Measurements from ENCODE around the gene TNNI2. TPM values are rescaled to one million over a fixed set of nuclear protein-coding genes. Genes with fewer than 3 reads are reported as not detected.

Gene TNNI2
- total RNA-seq, 2 donors from 2014 or later: not detected

DNA sequence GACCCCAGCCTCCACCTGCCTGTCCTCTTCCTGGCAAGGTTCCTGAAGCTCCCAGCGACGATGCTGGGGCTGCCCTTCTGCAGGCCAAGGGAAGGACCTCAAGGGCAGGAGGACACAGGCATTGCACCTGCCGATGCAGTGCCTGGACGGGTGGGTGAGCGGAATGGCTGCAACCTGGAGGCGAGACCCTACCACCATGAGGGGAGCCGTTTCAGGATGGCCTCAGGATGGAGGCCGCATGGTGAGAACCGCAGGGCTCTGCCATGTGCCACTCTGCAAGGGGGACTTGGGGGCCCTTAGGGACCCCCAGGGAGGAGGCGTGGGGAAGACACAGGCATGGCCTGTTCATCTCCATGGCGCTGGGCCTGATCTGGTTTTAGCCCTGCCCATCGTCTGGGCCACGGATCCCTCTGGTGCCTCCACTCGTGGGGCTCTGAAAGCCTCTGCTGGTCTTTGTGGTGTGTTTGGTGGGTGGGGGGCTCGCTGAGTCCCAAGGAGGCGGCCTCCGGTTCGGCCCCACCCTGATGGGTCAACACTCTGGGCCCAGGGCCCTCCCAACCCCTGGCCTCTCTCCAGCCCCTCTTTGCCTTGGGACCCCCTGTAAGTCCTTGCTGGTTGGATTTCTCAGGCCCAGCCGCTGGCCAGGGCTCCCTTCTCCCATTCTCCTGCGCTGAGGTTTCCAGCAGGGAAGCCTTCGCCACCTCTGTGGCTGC is 12.8 kb downstream of the TNNI2 start:
- H3K9me3 ChIP-seq: no peaks in the 10 kb centered on the region

DNA sequence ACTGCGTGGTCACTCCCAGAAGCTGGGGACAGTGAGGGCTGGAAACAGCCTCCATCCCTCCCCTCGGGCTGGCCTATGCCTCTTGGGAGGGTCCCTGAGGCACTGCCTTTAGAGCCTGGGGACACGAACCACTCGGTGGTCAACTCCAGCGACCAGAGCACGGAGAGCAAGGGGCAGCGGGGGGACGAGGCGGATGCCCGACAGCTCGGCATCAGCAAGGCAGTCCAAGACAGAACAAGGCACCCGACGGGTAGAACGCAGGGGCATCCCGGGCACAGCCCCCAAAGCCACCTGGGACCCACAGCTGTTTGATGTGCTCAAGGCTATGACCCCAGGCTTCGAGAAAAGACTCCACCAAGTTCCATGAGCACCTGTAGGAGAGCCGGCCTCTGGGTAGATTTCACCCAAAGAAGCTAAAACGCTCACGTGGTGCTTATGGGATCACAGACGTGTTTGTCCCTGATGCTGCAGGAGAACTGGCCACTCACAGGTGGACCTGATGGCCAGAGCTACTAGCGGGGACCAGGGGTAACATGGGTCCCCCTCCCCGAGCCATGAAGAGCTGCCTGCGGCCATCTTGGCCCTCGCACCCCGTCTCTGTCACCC is 13.6 kb downstream of the TNNI2 start:
- Histone ChIP-seq H3K27me3 (no peaks in the 10 kb centered on the region), H3K36me3 (no peaks in the 10 kb centered on the region), H3K4me3 (no peak overlapping the region), H3K4me1 (no peaks in the 10 kb centered on the region), H3K27ac (no peak overlapping the region), H3K9me3 (no peaks in the 10 kb centered on the region)
- DNase-seq (ENCODE audit: low spot score): no peak
- TF ChIP-seq, protein P1, sequence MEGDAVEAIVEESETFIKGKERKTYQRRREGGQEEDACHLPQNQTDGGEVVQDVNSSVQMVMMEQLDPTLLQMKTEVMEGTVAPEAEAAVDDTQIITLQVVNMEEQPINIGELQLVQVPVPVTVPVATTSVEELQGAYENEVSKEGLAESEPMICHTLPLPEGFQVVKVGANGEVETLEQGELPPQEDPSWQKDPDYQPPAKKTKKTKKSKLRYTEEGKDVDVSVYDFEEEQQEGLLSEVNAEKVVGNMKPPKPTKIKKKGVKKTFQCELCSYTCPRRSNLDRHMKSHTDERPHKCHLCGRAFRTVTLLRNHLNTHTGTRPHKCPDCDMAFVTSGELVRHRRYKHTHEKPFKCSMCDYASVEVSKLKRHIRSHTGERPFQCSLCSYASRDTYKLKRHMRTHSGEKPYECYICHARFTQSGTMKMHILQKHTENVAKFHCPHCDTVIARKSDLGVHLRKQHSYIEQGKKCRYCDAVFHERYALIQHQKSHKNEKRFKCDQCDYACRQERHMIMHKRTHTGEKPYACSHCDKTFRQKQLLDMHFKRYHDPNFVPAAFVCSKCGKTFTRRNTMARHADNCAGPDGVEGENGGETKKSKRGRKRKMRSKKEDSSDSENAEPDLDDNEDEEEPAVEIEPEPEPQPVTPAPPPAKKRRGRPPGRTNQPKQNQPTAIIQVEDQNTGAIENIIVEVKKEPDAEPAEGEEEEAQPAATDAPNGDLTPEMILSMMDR (IDR thresholded peaks at IDR 0.05): no peak

More for the DNA sequence above, 12.8 kb downstream of the TNNI2 start:
- no peak for DNase-seq (ENCODE audit: low spot score)
- Histone ChIP-seq H3K36me3 (no peaks in the 10 kb centered on the region), H3K4me1 (no peaks in the 10 kb centered on the region), H3K27ac (no peak overlapping the region), H3K27me3 (no peaks in the 10 kb centered on the region), H3K4me3 (no peak overlapping the region)
- TF ChIP-seq, protein P1 (IDR thresholded peaks at IDR 0.05): no peak

DNA sequence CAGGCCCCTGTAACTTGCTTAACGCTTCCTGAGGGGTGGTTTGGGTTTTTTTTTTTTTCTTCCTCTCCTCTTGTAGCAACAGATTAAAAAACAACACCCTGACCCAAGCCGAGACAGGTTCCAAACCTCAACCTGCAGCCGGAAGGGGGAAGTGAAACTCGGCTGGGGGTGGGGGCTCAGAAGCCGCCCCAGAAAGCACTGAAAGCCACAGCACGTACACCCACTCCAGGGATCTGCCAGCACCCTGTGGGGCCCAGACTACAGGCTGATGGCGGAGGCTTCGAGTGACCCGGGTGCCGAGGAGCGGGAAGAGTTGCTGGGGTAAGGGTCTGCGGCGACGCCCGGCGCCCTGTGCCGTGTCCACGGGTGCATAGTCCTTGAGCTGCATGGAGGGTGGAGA is 14.1 kb downstream of the TNNI2 start, which contains the start of gene LSP1:
Gene LSP1 (plus strand): TSS at position 208 of the 400 bp plus-strand sequence. CDS start 61 bp downstream, at position 269.
- Histone ChIP-seq H3K36me3 (no peaks in the 10 kb centered on the region), H3K9me3 (no peaks in the 10 kb centered on the region), H3K27me3 (no peaks in the 10 kb centered on the region), H3K4me1 (no peaks in the 10 kb centered on the region), H3K4me3 (peak within 1 kb of the TSS in 1 of 2 donors; percentile 11), H3K27ac (no peak within 1 kb of the TSS)
- no peak for DNase-seq (ENCODE audit: low spot score)
- TF ChIP-seq, protein P1 (IDR thresholded peaks at IDR 0.05): no peak

DNA sequence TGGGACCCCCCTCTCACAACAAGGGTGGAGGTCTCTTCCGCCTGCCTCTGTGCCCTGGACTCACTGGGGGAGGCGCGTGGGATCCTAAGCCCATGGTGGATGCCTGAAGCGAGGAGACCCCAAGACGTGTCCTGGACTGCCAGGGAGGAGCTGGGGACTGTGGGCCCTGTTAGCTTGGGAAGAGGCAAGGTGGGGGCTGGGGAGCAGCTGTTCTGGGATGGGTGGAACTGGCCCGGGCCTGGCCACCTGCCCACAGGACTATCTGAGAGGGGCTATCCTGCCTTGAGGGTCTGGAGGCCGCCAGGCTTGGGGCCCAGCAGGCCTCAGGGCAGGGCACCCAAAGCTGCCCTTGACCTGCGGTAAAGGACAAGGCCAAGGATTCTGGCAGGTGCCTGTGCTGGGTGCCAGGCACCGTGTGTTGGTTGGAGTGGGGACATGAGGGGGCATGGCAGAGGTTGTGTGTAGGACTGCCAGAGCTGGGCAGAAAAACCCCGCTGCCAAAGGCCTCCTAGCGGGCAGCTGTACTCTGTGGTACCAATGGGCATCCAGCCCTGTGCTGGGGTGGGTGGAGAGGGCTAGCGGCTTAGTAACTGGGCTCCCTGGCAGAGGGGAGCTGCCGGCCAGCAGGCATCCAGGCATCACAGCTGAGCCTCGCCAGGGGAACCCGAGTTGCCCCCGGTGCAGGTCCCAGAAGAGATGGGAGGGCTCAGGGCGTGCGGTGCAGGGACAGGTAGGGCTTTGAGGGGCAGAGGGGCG is 14.8 kb downstream of the TNNI2 start:
- Histone ChIP-seq H3K9me3 (no peaks in the 10 kb centered on the region), H3K27ac (no peak overlapping the region), H3K36me3 (no peaks in the 10 kb centered on the region), H3K27me3 (no peaks in the 10 kb centered on the region), H3K4me1 (no peaks in the 10 kb centered on the region), H3K4me3 (peak overlapping the region in 1 of 2 donors; percentile 11)
- TF ChIP-seq, protein P1 (IDR thresholded peaks at IDR 0.05): no peak
- no peak for DNase-seq (ENCODE audit: low spot score)

DNA sequence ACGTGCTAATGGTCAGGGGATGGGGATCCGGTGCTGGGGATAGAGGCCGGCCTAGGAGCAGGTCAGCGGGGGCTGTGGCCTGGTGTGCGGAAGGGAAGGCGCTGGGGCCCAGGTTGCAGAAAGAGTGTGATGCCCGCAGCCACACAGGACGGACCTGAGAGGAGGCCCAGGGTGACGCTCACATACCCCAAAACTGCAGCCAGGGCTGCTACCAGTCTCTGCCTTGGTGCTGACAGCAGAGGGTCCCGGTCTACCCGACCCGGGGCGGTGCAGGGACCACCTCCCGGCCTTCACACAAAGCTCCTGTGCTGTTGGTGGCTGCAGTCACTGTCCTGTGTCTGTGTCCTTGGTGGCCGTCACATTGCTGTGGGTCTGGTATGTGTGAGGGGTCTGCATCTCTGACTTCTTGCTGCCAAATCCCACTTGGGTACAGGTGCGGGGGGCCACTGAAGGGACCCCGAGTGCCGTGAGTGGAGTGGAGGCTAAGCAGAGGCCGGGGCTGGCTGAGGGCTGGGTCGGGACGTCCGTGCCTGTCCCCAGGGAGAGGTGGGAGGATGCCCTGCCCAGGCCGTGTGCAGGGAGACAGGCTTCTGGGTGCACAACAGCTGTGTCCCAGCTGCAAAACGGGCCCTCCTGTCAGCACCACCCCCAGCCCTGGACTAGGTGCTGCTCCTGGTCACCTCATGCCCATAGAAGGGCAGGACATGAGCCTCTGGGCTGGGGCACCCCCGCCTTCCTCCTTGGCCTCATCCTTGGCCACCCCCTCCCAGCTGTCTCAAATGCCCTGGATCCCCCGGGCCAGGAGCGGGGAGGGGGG is 15.6 kb downstream of the TNNI2 start:
- DNase-seq (ENCODE audit: low spot score): no peak
- Histone ChIP-seq H3K4me1 (no peaks in the 10 kb centered on the region), H3K4me3 (peak overlapping the region in 1 of 2 donors; percentile 11), H3K27me3 (no peaks in the 10 kb centered on the region), H3K36me3 (no peaks in the 10 kb centered on the region), H3K27ac (no peak overlapping the region), H3K9me3 (no peaks in the 10 kb centered on the region)
- TF ChIP-seq, protein P1 (IDR thresholded peaks at IDR 0.05): no peak

All from right atrium auricular region (tissue), 2 donors.